ENCODE measurements around the gene MRFAP1.

- TF ChIP-seq, protein P1, sequence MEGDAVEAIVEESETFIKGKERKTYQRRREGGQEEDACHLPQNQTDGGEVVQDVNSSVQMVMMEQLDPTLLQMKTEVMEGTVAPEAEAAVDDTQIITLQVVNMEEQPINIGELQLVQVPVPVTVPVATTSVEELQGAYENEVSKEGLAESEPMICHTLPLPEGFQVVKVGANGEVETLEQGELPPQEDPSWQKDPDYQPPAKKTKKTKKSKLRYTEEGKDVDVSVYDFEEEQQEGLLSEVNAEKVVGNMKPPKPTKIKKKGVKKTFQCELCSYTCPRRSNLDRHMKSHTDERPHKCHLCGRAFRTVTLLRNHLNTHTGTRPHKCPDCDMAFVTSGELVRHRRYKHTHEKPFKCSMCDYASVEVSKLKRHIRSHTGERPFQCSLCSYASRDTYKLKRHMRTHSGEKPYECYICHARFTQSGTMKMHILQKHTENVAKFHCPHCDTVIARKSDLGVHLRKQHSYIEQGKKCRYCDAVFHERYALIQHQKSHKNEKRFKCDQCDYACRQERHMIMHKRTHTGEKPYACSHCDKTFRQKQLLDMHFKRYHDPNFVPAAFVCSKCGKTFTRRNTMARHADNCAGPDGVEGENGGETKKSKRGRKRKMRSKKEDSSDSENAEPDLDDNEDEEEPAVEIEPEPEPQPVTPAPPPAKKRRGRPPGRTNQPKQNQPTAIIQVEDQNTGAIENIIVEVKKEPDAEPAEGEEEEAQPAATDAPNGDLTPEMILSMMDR (IDR thresholded peaks at IDR 0.05) = no peak
- TF ChIP-seq POLR2AphosphoS5 (IDR thresholded peaks at IDR 0.05; ENCODE audit: low read depth, low read length) = peak; percentile 65
- TF ChIP-seq, protein P2, sequence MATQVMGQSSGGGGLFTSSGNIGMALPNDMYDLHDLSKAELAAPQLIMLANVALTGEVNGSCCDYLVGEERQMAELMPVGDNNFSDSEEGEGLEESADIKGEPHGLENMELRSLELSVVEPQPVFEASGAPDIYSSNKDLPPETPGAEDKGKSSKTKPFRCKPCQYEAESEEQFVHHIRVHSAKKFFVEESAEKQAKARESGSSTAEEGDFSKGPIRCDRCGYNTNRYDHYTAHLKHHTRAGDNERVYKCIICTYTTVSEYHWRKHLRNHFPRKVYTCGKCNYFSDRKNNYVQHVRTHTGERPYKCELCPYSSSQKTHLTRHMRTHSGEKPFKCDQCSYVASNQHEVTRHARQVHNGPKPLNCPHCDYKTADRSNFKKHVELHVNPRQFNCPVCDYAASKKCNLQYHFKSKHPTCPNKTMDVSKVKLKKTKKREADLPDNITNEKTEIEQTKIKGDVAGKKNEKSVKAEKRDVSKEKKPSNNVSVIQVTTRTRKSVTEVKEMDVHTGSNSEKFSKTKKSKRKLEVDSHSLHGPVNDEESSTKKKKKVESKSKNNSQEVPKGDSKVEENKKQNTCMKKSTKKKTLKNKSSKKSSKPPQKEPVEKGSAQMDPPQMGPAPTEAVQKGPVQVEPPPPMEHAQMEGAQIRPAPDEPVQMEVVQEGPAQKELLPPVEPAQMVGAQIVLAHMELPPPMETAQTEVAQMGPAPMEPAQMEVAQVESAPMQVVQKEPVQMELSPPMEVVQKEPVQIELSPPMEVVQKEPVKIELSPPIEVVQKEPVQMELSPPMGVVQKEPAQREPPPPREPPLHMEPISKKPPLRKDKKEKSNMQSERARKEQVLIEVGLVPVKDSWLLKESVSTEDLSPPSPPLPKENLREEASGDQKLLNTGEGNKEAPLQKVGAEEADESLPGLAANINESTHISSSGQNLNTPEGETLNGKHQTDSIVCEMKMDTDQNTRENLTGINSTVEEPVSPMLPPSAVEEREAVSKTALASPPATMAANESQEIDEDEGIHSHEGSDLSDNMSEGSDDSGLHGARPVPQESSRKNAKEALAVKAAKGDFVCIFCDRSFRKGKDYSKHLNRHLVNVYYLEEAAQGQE (IDR thresholded peaks at IDR 0.05; ENCODE audit: insufficient read depth in 1 of 2, low read depth in 2 of 2, low read length in 1 of 2) = no peak
Measured at GRCh38 chr4:6673660-6674499, 33.4 kb downstream of the MRFAP1 start.
